Fibroblast of pulmonary artery (primary cell): ENCODE results near the gene MYO1D.

Experiments
- DNase-seq: peaks from one replicate; pipeline ENCODE4 v3.0.0-alpha.2; 2010; ENCODE audit warnings: low read depth
- H3K4me3 ChIP-seq: replicated peaks from 2 replicates; pipeline ENCODE4 v1.5.1; 2011; ENCODE audit warnings: low read depth, mild to moderate bottlenecking, control low read depth, low read length, moderate library complexity
- CTCF ChIP-seq: IDR thresholded peaks from 2 replicates; pipeline ENCODE4 v1.5.1; 2011; ENCODE audit warnings: mild to moderate bottlenecking, control low read depth, low read length, inconsistent platforms; ENCODE audit errors: missing control alignments

Gene MYO1D

GRCh38 chr17:32798938-32799337 lies 78.0 kb downstream of the MYO1D start:
- no peak for TF ChIP-seq CTCF

GRCh38 chr17:32795339-32795979 lies 81.5 kb downstream of the MYO1D start:
- H3K4me3 ChIP-seq, result no peak overlapping the region
- TF ChIP-seq CTCF, result no peak
- no peak for DNase-seq

More at GRCh38 chr17:32798938-32799337, 78.0 kb downstream of the MYO1D start:
- DNase-seq, result no peak
- no peak overlapping the region for H3K4me3 ChIP-seq

GRCh38 chr17:32794533-32795246 lies 82.2 kb downstream of the MYO1D start:
- DNase-seq, result no peak
- no peak overlapping the region for H3K4me3 ChIP-seq
- no peak for TF ChIP-seq CTCF

- no peak overlapping the region for H3K4me3 ChIP-seq
- no peak for DNase-seq
- no peak for TF ChIP-seq CTCF
Measured at GRCh38 chr17:32793841-32794240, 83.1 kb downstream of the MYO1D start.

- no peak overlapping the region for H3K4me3 ChIP-seq
- TF ChIP-seq CTCF, result no peak
- DNase-seq, result no peak
Measured at GRCh38 chr17:32792207-32792606, 84.7 kb downstream of the MYO1D start.

- H3K4me3 ChIP-seq, result no peak overlapping the region
- DNase-seq, result no peak
- no peak for TF ChIP-seq CTCF
Measured at GRCh38 chr17:32786169-32786568, 90.8 kb downstream of the MYO1D start.
